Left ventricle myocardium inferior (tissue), 1 donor: ENCODE data around the gene NOVA1. TPM values are rescaled to one million over a fixed set of nuclear protein-coding genes. Genes with fewer than 3 reads are reported as not detected.

ENCODE experiments used
- DNase-seq: peaks from one replicate; pipeline ENCODE4 v3.0.0-alpha.2; 2020
- H3K27ac ChIP-seq: fragments of 200-600 bp; replicated peaks from 2 replicates; pipeline ENCODE4 v1.8.0; 2021
- H3K27me3 ChIP-seq: fragments of 200-600 bp; 2 replicates; pipeline ENCODE4 v1.8.0; 2021; ENCODE audit warnings: low read depth
- H3K36me3 ChIP-seq: fragments of 200-600 bp; 2 replicates; pipeline ENCODE4 v1.8.0; 2021
- H3K4me1 ChIP-seq: fragments of 200-600 bp; 2 replicates; pipeline ENCODE4 v1.8.0; 2021
- H3K4me3 ChIP-seq: fragments of 200-600 bp; 2 replicates; pipeline ENCODE4 v1.8.0; 2021; ENCODE audit warnings: mild to moderate bottlenecking, moderate library complexity
- H3K9me3 ChIP-seq: fragments of 200-600 bp; replicated peaks from 2 replicates; pipeline ENCODE4 v1.8.0; 2021
- CTCF ChIP-seq: fragments of 200-600 bp; IDR thresholded peaks from 2 replicates; pipeline ENCODE4 v1.8.0; 2021; ENCODE audit warnings: antibody characterized with exemption, mild to moderate bottlenecking, borderline replicate concordance
- intact Hi-C: fragments of 100-400 bp; cut with micrococcal nuclease; formaldehyde crosslinking; loops from one replicate; pipeline ENCODE4 v1.11.0; 2022
- total RNA-seq: library from RNA; stranded (reverse); fragmentation: NEBNext Ultra II Directional; extraction: Animal tissue kit (Norgen Biotek cat#: 25700); gene quantifications from one replicate; pipeline ENCODE4 v1.2.1, GENCODE V29; 2021
- donor health status: DM: no; HTN: yes; CAD: no; lungs with severe emphysema.

Gene NOVA1
- total RNA-seq, 1 donor from 2014 or later = 3.7 TPM

DNA sequence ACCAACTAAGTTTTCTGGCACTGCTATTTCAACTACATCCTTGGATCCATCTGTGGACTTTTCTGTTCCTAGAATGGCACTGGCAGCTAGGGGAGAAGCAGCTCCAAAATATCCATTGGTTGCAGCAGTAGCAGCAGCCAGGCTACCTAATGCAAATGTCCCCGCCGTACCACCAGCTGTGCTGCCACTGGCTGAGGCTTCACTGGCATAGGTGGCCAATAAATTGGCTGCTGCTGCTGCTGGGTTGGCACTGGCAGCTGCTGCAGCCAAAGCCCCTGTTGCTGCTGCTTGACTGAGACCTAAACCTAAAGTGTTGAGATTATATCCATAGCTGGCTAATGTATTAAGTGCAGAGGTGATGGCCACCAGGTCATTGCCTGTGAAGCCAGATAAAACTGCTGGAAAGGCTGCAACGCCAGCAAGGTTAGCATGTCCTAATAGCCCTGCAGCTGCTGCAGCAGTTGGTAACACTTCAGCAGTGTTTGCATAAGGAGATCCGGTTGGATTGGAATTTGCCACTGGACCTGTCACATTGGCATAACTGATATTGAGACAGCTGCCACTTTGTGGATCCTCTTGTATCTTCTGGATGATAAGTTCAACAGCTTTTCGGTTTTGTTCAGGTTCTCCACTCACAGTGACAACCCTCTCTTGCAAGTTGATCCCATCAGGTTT is 149.5 kb downstream of the NOVA1 start:
- H3K36me3 ChIP-seq = no peaks in the 10 kb centered on the region
- intact Hi-C loops = no loop called here
- H3K4me1 ChIP-seq = no peaks in the 10 kb centered on the region
- H3K9me3 ChIP-seq = no peaks in the 10 kb centered on the region
- no peak overlapping the region for H3K4me3 ChIP-seq
- no peak for DNase-seq
- no peaks in the 10 kb centered on the region for H3K27me3 ChIP-seq
- TF ChIP-seq CTCF = no peak
- H3K27ac ChIP-seq = no peak overlapping the region

- no peak for TF ChIP-seq CTCF
- Histone ChIP-seq H3K4me1 (no peaks in the 10 kb centered on the region), H3K9me3 (no peaks in the 10 kb centered on the region), H3K4me3 (no peak overlapping the region), H3K27me3 (no peaks in the 10 kb centered on the region), H3K27ac (no peak overlapping the region), H3K36me3 (no peaks in the 10 kb centered on the region)
- no peak for DNase-seq
- intact Hi-C loops = no loop called here
Observed at GRCh38 chr14:26444822-26445221, 153.0 kb downstream of the NOVA1 start.

DNA sequence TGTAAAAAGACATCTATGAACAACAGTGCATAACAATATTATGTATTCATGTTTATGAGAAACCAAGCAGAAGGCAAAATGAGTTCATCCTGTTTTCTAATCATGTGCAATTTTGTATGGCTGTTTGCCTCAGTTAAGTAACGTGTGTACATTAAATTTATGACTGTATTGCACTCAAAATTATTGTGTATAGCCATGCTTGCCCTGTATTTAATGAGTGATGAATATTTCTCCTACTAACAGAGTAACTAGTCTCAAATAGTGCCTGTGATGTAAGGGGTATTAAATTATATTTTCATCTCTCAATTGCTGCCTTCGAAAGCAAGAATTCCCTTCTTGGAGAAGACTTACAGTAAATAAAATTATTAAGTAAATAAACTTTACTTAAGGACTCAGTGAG is 154.2 kb downstream of the NOVA1 start:
- H3K36me3 ChIP-seq = no peaks in the 10 kb centered on the region
- H3K4me1 ChIP-seq = no peaks in the 10 kb centered on the region
- no peak overlapping the region for H3K4me3 ChIP-seq
- DNase-seq = no peak
- no peak overlapping the region for H3K27ac ChIP-seq
- no peaks in the 10 kb centered on the region for H3K9me3 ChIP-seq
- no peak for TF ChIP-seq CTCF
- no peaks in the 10 kb centered on the region for H3K27me3 ChIP-seq
- intact Hi-C loops = no loop called here

- no peaks in the 10 kb centered on the region for H3K9me3 ChIP-seq
- intact Hi-C loops = no loop called here
- H3K27ac ChIP-seq = no peak overlapping the region
- DNase-seq = no peak
- no peaks in the 10 kb centered on the region for H3K27me3 ChIP-seq
- H3K4me3 ChIP-seq = no peak overlapping the region
- no peak for TF ChIP-seq CTCF
- no peaks in the 10 kb centered on the region for H3K36me3 ChIP-seq
- no peaks in the 10 kb centered on the region for H3K4me1 ChIP-seq
Observed at GRCh38 chr14:26429205-26429604, 168.6 kb downstream of the NOVA1 start.

DNA sequence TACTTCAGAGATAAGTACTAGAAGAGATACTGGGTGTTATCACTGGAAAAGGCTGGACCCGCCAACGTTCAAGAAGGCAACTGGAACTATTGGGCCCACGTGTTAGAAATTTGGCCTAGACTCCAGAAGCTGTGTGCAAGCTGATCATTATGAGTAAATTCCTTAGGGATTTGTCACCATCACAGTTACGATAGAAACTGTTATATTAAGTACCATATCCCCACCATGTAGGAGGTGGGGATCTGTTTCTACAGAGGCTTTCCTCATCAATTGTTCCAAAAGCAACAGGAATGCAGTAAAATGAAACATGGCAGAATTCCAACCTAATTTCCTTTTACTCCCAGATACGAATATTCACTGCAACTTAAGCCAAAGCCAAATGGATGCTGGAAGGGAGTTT is 170.7 kb downstream of the NOVA1 start:
- no peak for DNase-seq
- TF ChIP-seq CTCF = no peak

GRCh38 chr14:26424537-26424936 is 173.3 kb downstream of the NOVA1 start:
- no peak for DNase-seq
- H3K4me1 ChIP-seq = no peaks in the 10 kb centered on the region
- intact Hi-C loops = no loop called here
- H3K4me3 ChIP-seq = no peak overlapping the region
- H3K36me3 ChIP-seq = no peaks in the 10 kb centered on the region
- H3K9me3 ChIP-seq = no peaks in the 10 kb centered on the region
- no peak for TF ChIP-seq CTCF
- H3K27me3 ChIP-seq = no peaks in the 10 kb centered on the region
- no peak overlapping the region for H3K27ac ChIP-seq

More for the DNA sequence above, 170.7 kb downstream of the NOVA1 start:
- no peaks in the 10 kb centered on the region for H3K36me3 ChIP-seq
- H3K27me3 ChIP-seq = no peaks in the 10 kb centered on the region
- no peaks in the 10 kb centered on the region for H3K4me1 ChIP-seq
- H3K4me3 ChIP-seq = no peak overlapping the region
- H3K27ac ChIP-seq = no peak overlapping the region
- intact Hi-C loops = no loop called here
- no peaks in the 10 kb centered on the region for H3K9me3 ChIP-seq
